H1 (cell line): ENCODE results near the gene HIVEP3. TPM values are rescaled to one million over a fixed set of nuclear protein-coding genes. Genes with fewer than 3 reads are reported as not detected.
A peak's percentile ranks its signal among the peaks of the same experiment; 100 is the strongest.

ENCODE experiments used
- BCL11A ChIP-seq, 2 experiments: IDR thresholded peaks; one replicate each; pipeline ENCODE4 v1.6.1; 2011; ENCODE audit warnings: low read depth in 2 of 2, low read length in 2 of 2, mild to moderate bottlenecking in 2 of 2
- CHD2 ChIP-seq: IDR thresholded peaks from 2 replicates; pipeline ENCODE4 v1.6.1; 2012; ENCODE audit warnings: low read length, improper control_type of control experiment
- GTF2F1 ChIP-seq: IDR thresholded peaks from 2 replicates; pipeline ENCODE4 v1.6.1; 2012; ENCODE audit warnings: low read depth, low read length, improper control_type of control experiment, borderline replicate concordance
- HDAC2 ChIP-seq, 2 experiments: fragments of 300-600 bp in 1 of 2; sonication (generic) in 1 of 2; IDR thresholded peaks; 2 replicates each; pipeline ENCODE4 v1.6.1; 2011 to 2012; ENCODE audit warnings: low read depth in 2 of 2, low read length in 2 of 2, mild to moderate bottlenecking in 2 of 2, moderate library complexity in 2 of 2, borderline replicate concordance in 1 of 2, inconsistent platforms in 1 of 2
- KDM1A ChIP-seq: fragments of 200-600, 300-600 bp; sonication (generic); IDR thresholded peaks from 2 replicates; pipeline ENCODE4 v1.7.1; 2016; ENCODE audit warnings: mild to moderate bottlenecking, low read length, borderline replicate concordance
- NRF1 ChIP-seq: IDR thresholded peaks from 2 replicates; pipeline ENCODE4 v1.6.1; 2011; ENCODE audit warnings: mild to moderate bottlenecking, low read depth, low read length, improper control_type of control experiment
- POU5F1 ChIP-seq: IDR thresholded peaks from 2 replicates; pipeline ENCODE4 v1.6.1; 2011; ENCODE audit warnings: low read depth, mild to moderate bottlenecking, low read length, moderate library complexity
- RAD21 ChIP-seq, 2 experiments: IDR thresholded peaks in 1 of 2; conservative IDR thresholded peaks in 1 of 2; 2 replicates each; pipeline ENCODE4 v1.6.1; 2011; ENCODE audit warnings: low read depth in 2 of 2, low read length in 2 of 2, improper control_type of control experiment in 1 of 2, inconsistent platforms in 1 of 2, mild to moderate bottlenecking in 1 of 2, moderate library complexity in 1 of 2
- RNF2 ChIP-seq: fragments of 200-900, 300-1000 bp; sonication (generic); IDR thresholded peaks from 2 replicates; pipeline ENCODE4 v1.7.1; 2016; ENCODE audit warnings: borderline replicate concordance, low read depth, mild to moderate bottlenecking, antibody characterized with exemption, low read length; ENCODE audit not compliant: poor library complexity, severe bottlenecking; ENCODE audit errors: missing control alignments
- SIX5 ChIP-seq: IDR thresholded peaks from 2 replicates; pipeline ENCODE4 v1.6.1; 2011; ENCODE audit warnings: mild to moderate bottlenecking, low read depth, low read length
- SP1 ChIP-seq: IDR thresholded peaks from 2 replicates; pipeline ENCODE4 v1.6.1; 2011; ENCODE audit warnings: low read depth, low read length
- SP2 ChIP-seq: IDR thresholded peaks from 2 replicates; pipeline ENCODE4 v1.6.1; 2012; ENCODE audit warnings: mild to moderate bottlenecking, low read length, inconsistent platforms
- TCF12 ChIP-seq: IDR thresholded peaks from 2 replicates; pipeline ENCODE4 v1.6.1; 2011; ENCODE audit warnings: low read depth, mild to moderate bottlenecking, low read length
- polyA plus RNA-seq, 7 experiments: library from polyadenylated mRNA; depleted of rRNA in 3 of 7; stranded (reverse) in 5 of 7; unstranded in 2 of 7; fragments of >200 nt in 5 of 7; fragments of 200-250 nt in 2 of 7; gene quantifications; 1 replicate in 5 of 7; 2 replicates in 1 of 7; 4 replicates in 1 of 7; pipeline versions ENCODE4 v1.2.1 to v1.2.3, GENCODE V29; 2011 to 2013; ENCODE audit warnings: missing spikeins in 2 of 7, mixed read lengths in 2 of 7
- total RNA-seq: library from RNA; stranded (reverse); fragmentation: NEBNext Ultra II Directional; extraction: Animal tissue kit (Norgen Biotek cat#: 25700); gene quantifications from 2 replicates; pipeline ENCODE4 v1.2.1, GENCODE V29; 2021
- TF ChIP-seq, protein P1 (sequence below): IDR thresholded peaks from 2 replicates; pipeline ENCODE4 v1.6.1; 2011; ENCODE audit warnings: low read depth, mild to moderate bottlenecking, low read length; ENCODE audit not compliant: insufficient read depth

HIVEP3 gene
- total and polyA plus RNA-seq, 2 of the 8 experiments (the other 6 are each of a cell fraction or from before 2014, with no cell fraction given) = 0.24 to 0.69 TPM

DNA sequence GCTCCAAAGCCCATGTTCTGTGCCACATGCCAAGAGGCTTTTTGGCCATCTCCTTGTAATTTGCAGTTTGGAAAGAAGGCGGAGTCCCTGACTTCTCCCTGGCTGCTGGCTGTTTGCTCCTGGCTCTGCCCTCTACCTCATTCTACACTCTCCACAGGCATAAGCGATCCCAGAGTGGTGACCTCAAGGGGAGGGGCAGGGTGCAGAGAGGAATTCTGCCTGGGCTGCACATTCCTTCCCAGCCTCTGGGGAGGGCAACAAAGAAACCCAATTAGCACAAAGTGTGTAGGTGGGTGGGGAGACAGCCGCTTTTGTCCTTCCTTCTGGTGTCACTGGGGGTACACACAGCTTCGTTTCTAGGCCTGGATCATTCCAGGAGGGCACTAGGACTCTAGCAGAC is 95.3 kb downstream of the HIVEP3 start (continued):
- TF ChIP-seq NRF1 = no peak
- TF ChIP-seq POU5F1 = no peak
- TF ChIP-seq SIX5 = no peak
- TF ChIP-seq CHD2 = no peak
- TF ChIP-seq, protein P1, sequence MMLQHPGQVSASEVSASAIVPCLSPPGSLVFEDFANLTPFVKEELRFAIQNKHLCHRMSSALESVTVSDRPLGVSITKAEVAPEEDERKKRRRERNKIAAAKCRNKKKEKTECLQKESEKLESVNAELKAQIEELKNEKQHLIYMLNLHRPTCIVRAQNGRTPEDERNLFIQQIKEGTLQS = no peak
- TF ChIP-seq SP1 = peak; percentile 78; the same call in 1 of the 2 replicates
- no peak for TF ChIP-seq TCF12
- 0 out of 4 replicates have a peak, but pooled peaks of 1 of the 2 experiments have one; percentile 31 for TF ChIP-seq HDAC2 (IDR thresholded peaks at IDR 0.05; ENCODE audit: borderline replicate concordance in 1 of 2, low read depth in 2 of 2, low read length in 2 of 2)
- no peak for TF ChIP-seq SP2
- TF ChIP-seq GTF2F1 = no peak
- peak in 1 of 2 experiments; percentile 24 for TF ChIP-seq BCL11A (IDR thresholded peaks at IDR 0.05; ENCODE audit: low read depth in 2 of 2, low read length in 2 of 2)
- peak in 1 of 2 experiments; percentile 18; a peak in 1 of 4 replicates for TF ChIP-seq RAD21 (IDR thresholded peaks at IDR 0.05 in 1 of 2, conservative IDR thresholded peaks at IDR 0.05 in 1 of 2; ENCODE audit: low read depth in 2 of 2, low read length in 2 of 2)
- no peak for TF ChIP-seq RNF2
- TF ChIP-seq KDM1A = no peak
- TF ChIP-seq, all 59 proteins: peak for 13
